GM18511 (cell line): ENCODE data around the gene SLC8A2.

Source experiments
- ATAC-seq: cut with Tn5 transposase; IDR thresholded peaks from one replicate; pipeline ENCODE4 v1.9.1; 2021; ENCODE audit warnings: mild to moderate bottlenecking, moderate library complexity; ENCODE audit not compliant: unreplicated experiment

SLC8A2 gene

GRCh38 chr19:47433121-47433520, 38.6 kb downstream of the SLC8A2 start:
- no peak for ATAC-seq

GRCh38 chr19:47432499-47432898, 39.2 kb downstream of the SLC8A2 start:
- no peak for ATAC-seq

- no peak for ATAC-seq
Measured at GRCh38 chr19:47432091-47432490, 39.6 kb downstream of the SLC8A2 start.

GRCh38 chr19:47430041-47430802, 41.5 kb downstream of the SLC8A2 start:
- no peak for ATAC-seq

- ATAC-seq: no peak
Measured at GRCh38 chr19:47429140-47429793, 42.4 kb downstream of the SLC8A2 start.

GRCh38 chr19:47428177-47428894, 43.4 kb downstream of the SLC8A2 start:
- no peak for ATAC-seq

GRCh38 chr19:47427241-47428176, 44.2 kb downstream of the SLC8A2 start:
- no peak for ATAC-seq

GRCh38 chr19:47423203-47423882, 48.4 kb downstream of the SLC8A2 start:
- ATAC-seq: no peak

- ATAC-seq: no peak
Measured at GRCh38 chr19:47422417-47423163, 49.1 kb downstream of the SLC8A2 start.

- no peak for ATAC-seq
Measured at GRCh38 chr19:47421844-47422395, 49.8 kb downstream of the SLC8A2 start.

GRCh38 chr19:47421244-47421786, 50.4 kb downstream of the SLC8A2 start:
- no peak for ATAC-seq

- no peak for ATAC-seq
Measured at GRCh38 chr19:47419789-47420188, 51.9 kb downstream of the SLC8A2 start.

GRCh38 chr19:47419030-47419783, 52.5 kb downstream of the SLC8A2 start, which contains the start of gene MEIS3:
TSS of gene MEIS3 (minus strand) at chr19:47419527. CDS start at chr19:47419081, 446 bp downstream.
- ATAC-seq: no peak

GRCh38 chr19:47418692-47419029, 53.0 kb downstream of the SLC8A2 start:
- ATAC-seq: no peak

GRCh38 chr19:47417746-47418691, 53.7 kb downstream of the SLC8A2 start:
- no peak for ATAC-seq

GRCh38 chr19:47417107-47417745, 54.5 kb downstream of the SLC8A2 start:
- no peak for ATAC-seq

- ATAC-seq: no peak
Measured at GRCh38 chr19:47416643-47416985, 55.1 kb downstream of the SLC8A2 start.
